A549 treated with ZK216348 at 1 μM for 4 hours (cell line): ENCODE data around the gene PLK4. TPM values are rescaled to one million over a fixed set of nuclear protein-coding genes. Genes with fewer than 3 reads are reported as not detected.

Experiments
- total RNA-seq: library from RNA; stranded (reverse); fragments of 200-300 nt; extraction: Qiagen RNA extraction; gene quantifications from 5 replicates; pipeline ENCODE4 v1.2.3, GENCODE V29; 2022; ENCODE audit warnings: low read depth

Gene PLK4
- total RNA-seq: 16.7 to 21.3 TPM (median 18.9 TPM) in 5 replicates

DNA sequence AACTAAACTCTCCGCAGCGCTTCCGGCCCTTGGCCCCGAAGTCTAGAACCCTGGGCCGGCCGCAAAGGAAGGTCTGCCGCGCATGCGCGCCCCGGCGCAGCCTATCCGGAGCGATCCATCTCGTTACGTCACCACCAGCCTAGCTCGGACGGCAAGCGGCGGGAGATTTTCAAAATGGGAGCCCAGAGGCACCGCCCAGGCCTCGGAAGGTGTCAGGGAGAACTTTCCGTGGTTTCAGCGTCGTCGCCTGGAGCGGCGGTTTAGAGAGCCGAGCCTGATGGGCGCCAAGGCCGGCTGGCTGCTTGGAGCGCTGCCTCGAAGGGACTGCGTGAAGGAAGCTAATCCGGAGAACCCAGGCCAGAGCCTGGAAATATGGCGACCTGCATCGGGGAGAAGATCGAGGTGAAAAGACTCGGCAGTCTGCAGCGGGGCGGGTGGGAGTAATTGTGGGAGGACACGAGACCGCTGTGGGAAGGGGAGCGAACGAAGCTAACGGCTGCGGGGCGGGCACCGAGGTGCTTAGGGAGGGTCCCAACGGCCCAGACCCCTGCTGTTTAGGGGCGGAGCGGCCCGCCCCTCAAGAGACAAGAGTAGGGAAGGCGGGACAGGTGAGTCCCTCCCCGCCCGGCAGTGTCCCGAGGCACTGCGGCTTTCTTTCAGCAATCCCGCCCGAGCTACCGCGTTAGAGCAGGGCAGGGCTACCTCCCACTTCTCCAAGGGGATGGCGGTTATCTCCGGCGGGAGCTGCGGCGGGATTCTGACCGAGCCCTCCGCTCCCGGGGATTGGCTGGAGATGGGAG, at the start of gene PLK4:
PLK4 (plus strand) TSS at position 131 of the 800 bp plus-strand sequence; CDS start at position 373, 242 bp downstream.

Other genes starting within 250 kb of the PLK4 start
- gene INTU, start 247.9 kb upstream of the PLK4 start, total RNA-seq: 0.68 to 2.0 TPM (median 1.5 TPM) in 5 replicates
- gene SLC25A31, start 150.5 kb upstream of the PLK4 start, total RNA-seq: not detected in 5 replicates
- 7.1 to 9.3 TPM (median 7.7 TPM) in 5 replicates for gene HSPA4L, start 98.6 kb upstream of the PLK4 start, total RNA-seq
- gene MFSD8, start 84.3 kb downstream of the PLK4 start, total RNA-seq: 12.1 to 16.1 TPM (median 14.3 TPM) in 5 replicates
- gene ABHD18, start 84.5 kb downstream of the PLK4 start, total RNA-seq: 2.8 to 4.0 TPM (median 3.3 TPM) in 5 replicates
- 9.4 to 21.4 TPM (median 12.4 TPM) in 5 replicates for gene LARP1B, start 180.4 kb downstream of the PLK4 start, total RNA-seq